Mesenchymal stem cell (in vitro differentiated cells and primary cell): ENCODE results near the gene NR2F1.

Experiments
- DNase-seq: peaks from one replicate; pipeline ENCODE4 v3.0.0-alpha.2; 2013
- H2AFZ ChIP-seq: one replicate; pipeline ENCODE4 v1.6.1; 2013; ENCODE audit warnings: low read depth, mild to moderate bottlenecking, control low read depth, inconsistent platforms, low read length, moderate library complexity
- H2AK5ac ChIP-seq: 2 replicates; pipeline ENCODE4 v1.6.1; 2013; ENCODE audit warnings: low read length, moderate library complexity, mild to moderate bottlenecking, inconsistent platforms; ENCODE audit not compliant: severe bottlenecking
- H2BK120ac ChIP-seq: one replicate; pipeline ENCODE4 v1.6.1; 2013; ENCODE audit warnings: low read depth, mild to moderate bottlenecking, inconsistent platforms, low read length, moderate library complexity
- H2BK12ac ChIP-seq, 2 experiments: one replicate each; pipeline ENCODE4 v1.6.1; 2013; ENCODE audit warnings: inconsistent platforms in 2 of 2, low read length in 2 of 2, mild to moderate bottlenecking in 2 of 2, moderate library complexity in 2 of 2, control low read depth in 1 of 2
- H2BK15ac ChIP-seq: one replicate; pipeline ENCODE4 v1.6.1; 2013; ENCODE audit warnings: mild to moderate bottlenecking, low read depth, inconsistent platforms; ENCODE audit not compliant: poor library complexity, severe bottlenecking
- H2BK5ac ChIP-seq: 2 replicates; pipeline ENCODE4 v1.6.1; 2013; ENCODE audit warnings: low read depth, mild to moderate bottlenecking, low read length, control low read depth, inconsistent platforms; ENCODE audit not compliant: poor library complexity, severe bottlenecking
- H3K14ac ChIP-seq, 2 experiments: one replicate each; pipeline ENCODE4 v1.6.1; 2013; ENCODE audit warnings: inconsistent platforms in 2 of 2, low read length in 2 of 2, control low read depth in 1 of 2, mild to moderate bottlenecking in 1 of 2, moderate library complexity in 1 of 2
- H3K18ac ChIP-seq, 2 experiments: one replicate each; pipeline ENCODE4 v1.6.1; 2013; ENCODE audit warnings: inconsistent platforms in 2 of 2, low read length in 2 of 2, control low read depth in 1 of 2, low read depth in 1 of 2, mild to moderate bottlenecking in 1 of 2
- H3K23ac ChIP-seq, 2 experiments: one replicate each; pipeline ENCODE4 v1.6.1; 2013; ENCODE audit warnings: inconsistent platforms in 2 of 2, low read length in 2 of 2, mild to moderate bottlenecking in 2 of 2, moderate library complexity in 2 of 2, control low read depth in 1 of 2
- H3K27ac ChIP-seq: 2 replicates; pipeline ENCODE4 v1.5.1; 2013; ENCODE audit warnings: mild to moderate bottlenecking, moderate library complexity, low read length, control low read depth, inconsistent platforms; ENCODE audit not compliant: poor library complexity, severe bottlenecking
- H3K27me3 ChIP-seq, 2 experiments: 2 replicates each; pipeline versions ENCODE4 v1.6.1 to v1.7.0; 2013; ENCODE audit warnings: low read length in 2 of 2, mild to moderate bottlenecking in 2 of 2, moderate library complexity in 2 of 2, control low read depth in 1 of 2, inconsistent platforms in 1 of 2; ENCODE audit not compliant: control insufficient read depth in 1 of 2, insufficient read depth in 1 of 2
- H3K36me3 ChIP-seq, 2 experiments: 2 replicates each; pipeline versions ENCODE4 v1.6.1 to v1.7.0; 2013; ENCODE audit warnings: low read length in 2 of 2, control low read depth in 1 of 2, inconsistent platforms in 1 of 2, low read depth in 1 of 2, mild to moderate bottlenecking in 1 of 2; ENCODE audit not compliant: insufficient read depth in 2 of 2, control insufficient read depth in 1 of 2
- H3K4ac ChIP-seq, 2 experiments: one replicate each; pipeline ENCODE4 v1.6.1; 2013; ENCODE audit warnings: inconsistent platforms in 2 of 2, low read length in 2 of 2, mild to moderate bottlenecking in 2 of 2, moderate library complexity in 2 of 2, control low read depth in 1 of 2, low read depth in 1 of 2
- H3K4me1 ChIP-seq: 2 replicates; pipeline ENCODE4 v1.6.1; 2013; ENCODE audit warnings: low read depth, low read length, control low read depth; ENCODE audit not compliant: control insufficient read depth, insufficient read depth
- H3K4me2 ChIP-seq: 2 replicates; pipeline ENCODE4 v1.6.1; 2013; ENCODE audit warnings: low read length, mild to moderate bottlenecking, inconsistent platforms; ENCODE audit not compliant: poor library complexity, severe bottlenecking
- H3K4me3 ChIP-seq, 2 experiments: 2 replicates each; pipeline versions ENCODE4 v1.5.1 to v1.7.0; 2013; ENCODE audit warnings: low read length in 2 of 2, mild to moderate bottlenecking in 2 of 2, control low read depth in 1 of 2, low read depth in 1 of 2; ENCODE audit not compliant: insufficient read depth in 1 of 2
- H3K79me1 ChIP-seq: replicated peaks from 2 replicates; pipeline ENCODE4 v1.6.1; 2013; ENCODE audit warnings: mild to moderate bottlenecking, control low read depth, low read length, inconsistent platforms; ENCODE audit not compliant: poor library complexity, severe bottlenecking
- H3K9ac ChIP-seq: 2 replicates; pipeline ENCODE4 v1.7.0; 2013; ENCODE audit warnings: mild to moderate bottlenecking, low read length, moderate library complexity
- H3K9me3 ChIP-seq: 2 replicates; pipeline ENCODE4 v1.7.0; 2013; ENCODE audit warnings: mild to moderate bottlenecking, low read length; ENCODE audit not compliant: control insufficient read depth
- H4K8ac ChIP-seq: one replicate; pipeline ENCODE4 v1.6.1; 2013; ENCODE audit warnings: inconsistent platforms, mild to moderate bottlenecking, low read length, moderate library complexity
- H4K91ac ChIP-seq: one replicate; pipeline ENCODE4 v1.6.1; 2013; ENCODE audit warnings: mild to moderate bottlenecking, low read length, inconsistent platforms
- WGBS: methylation state at CpG from one replicate; pipeline ENCODE4 v1.1.7; 2013; ENCODE audit warnings: mixed read lengths; 5-methylcytosine and 5-hydroxymethylcytosine counted together

Gene NR2F1

DNA sequence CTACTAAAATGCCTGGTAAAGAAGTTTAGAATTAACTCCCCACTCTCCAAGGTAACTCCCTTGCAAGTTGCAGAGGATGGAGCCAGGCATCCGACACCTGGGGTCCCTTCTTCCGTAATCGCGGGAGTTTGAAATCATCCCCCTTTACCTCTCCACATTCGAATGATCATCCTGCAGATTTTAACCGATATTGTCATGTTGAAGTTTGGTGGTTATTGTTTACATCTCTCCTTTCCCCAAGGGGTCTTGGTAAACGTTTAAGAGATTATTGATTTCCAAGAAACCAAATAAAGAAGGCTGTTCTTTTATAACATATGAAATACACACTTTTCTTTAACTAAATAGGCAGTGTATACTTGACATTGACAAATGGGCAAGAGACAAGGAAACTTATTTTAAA lies 26.7 kb downstream of the NR2F1 start:
- Histone ChIP-seq H3K36me3 (no peaks in the 10 kb centered on the region), H2AK5ac (no peak overlapping the region), H4K91ac (no peak overlapping the region), H2BK15ac (no peak overlapping the region), H3K18ac (no peak overlapping the region), H3K27me3 (peaks cover 63 to 85% of the 10 kb centered on the region in 2 experiments), H2AFZ (no peak overlapping the region), H3K4ac (no peak overlapping the region), H3K4me3 (no peak overlapping the region), H2BK120ac (no peak overlapping the region), H3K27ac (no peak overlapping the region), H3K9me3 (no peaks in the 10 kb centered on the region), H3K4me1 (peaks cover 11% of the 10 kb centered on the region), H2BK12ac (no peak overlapping the region), H3K79me1 (no peaks in the 10 kb centered on the region), H2BK5ac (no peak overlapping the region), H3K9ac (no peak overlapping the region), H4K8ac (no peak overlapping the region), H3K4me2 (no peak overlapping the region), H3K14ac (no peak overlapping the region), H3K23ac (no peak overlapping the region)
- no CpG with 5 or more reads among the region's 7 CpGs for WGBS
- no peak for DNase-seq

DNA sequence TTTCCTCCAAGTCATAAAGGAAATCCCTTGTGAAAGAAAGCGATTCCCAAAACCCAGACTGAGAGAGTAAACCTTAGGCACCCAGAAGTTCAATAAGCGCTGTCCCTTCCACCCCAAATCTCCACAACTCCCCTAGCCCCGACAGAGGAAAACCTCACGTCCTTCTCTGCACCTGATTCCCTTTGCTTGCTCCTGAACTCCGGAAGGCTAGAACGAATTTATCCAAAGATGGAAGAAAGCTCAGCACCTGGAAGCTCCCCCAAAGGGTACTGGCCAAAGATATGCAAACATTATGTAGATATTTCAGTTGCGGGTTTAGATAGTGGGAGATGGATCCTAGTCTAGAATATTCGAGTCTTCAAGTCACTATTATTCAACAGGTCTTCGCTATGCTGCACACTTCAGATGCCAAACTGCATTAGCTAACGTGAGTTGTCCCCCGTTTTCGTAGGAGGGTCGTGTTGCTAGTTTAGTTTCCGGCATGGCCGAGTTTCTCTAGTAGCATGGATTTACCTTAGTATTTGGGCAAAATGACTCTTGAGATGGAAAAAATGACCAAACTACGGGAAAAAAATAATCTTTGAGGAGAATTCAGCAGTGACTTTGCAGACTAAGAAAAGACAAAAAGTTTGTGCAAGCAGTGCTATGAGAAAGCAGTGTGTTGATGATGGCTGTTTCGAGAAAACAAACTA lies 27.7 kb downstream of the NR2F1 start:
- H3K18ac ChIP-seq: no peak overlapping the region
- H4K8ac ChIP-seq: no peak overlapping the region
- H3K27ac ChIP-seq: no peak overlapping the region
- DNase-seq: peak; percentile 21
- 11% methylated on average over 17 of the region's 17 CpGs for WGBS
- peaks cover 55 to 75% of the 10 kb centered on the region in 2 experiments for H3K27me3 ChIP-seq
- H2AFZ ChIP-seq: no peak overlapping the region
- H3K4me2 ChIP-seq: no peak overlapping the region
- H2BK5ac ChIP-seq: no peak overlapping the region
- H3K79me1 ChIP-seq: no peaks in the 10 kb centered on the region
- H3K4me1 ChIP-seq: peaks cover 11% of the 10 kb centered on the region
- no peak overlapping the region for H3K9ac ChIP-seq
- no peak overlapping the region for H3K4ac ChIP-seq
- no peak overlapping the region for H3K4me3 ChIP-seq
- H3K9me3 ChIP-seq: no peaks in the 10 kb centered on the region
- no peak overlapping the region for H3K23ac ChIP-seq
- H2AK5ac ChIP-seq: no peak overlapping the region
- no peak overlapping the region for H2BK120ac ChIP-seq
- H2BK15ac ChIP-seq: no peak overlapping the region
- H2BK12ac ChIP-seq: no peak overlapping the region
- H4K91ac ChIP-seq: no peak overlapping the region
- no peaks in the 10 kb centered on the region for H3K36me3 ChIP-seq
- no peak overlapping the region for H3K14ac ChIP-seq

GRCh38 chr5:93611273-93611975 lies 28.4 kb downstream of the NR2F1 start:
- H3K23ac ChIP-seq: no peak overlapping the region
- DNase-seq: no peak
- H2BK120ac ChIP-seq: no peak overlapping the region
- H3K18ac ChIP-seq: no peak overlapping the region
- peaks cover 11% of the 10 kb centered on the region for H3K4me1 ChIP-seq
- H4K91ac ChIP-seq: no peak overlapping the region
- no peaks in the 10 kb centered on the region for H3K9me3 ChIP-seq
- no peak overlapping the region for H3K4ac ChIP-seq
- H2BK12ac ChIP-seq: no peak overlapping the region
- H3K27me3 ChIP-seq: peaks cover 49 to 68% of the 10 kb centered on the region in 2 experiments
- H3K14ac ChIP-seq: no peak overlapping the region
- H2BK5ac ChIP-seq: no peak overlapping the region
- no peak overlapping the region for H2AFZ ChIP-seq
- 5% methylated on average over 9 of the region's 9 CpGs for WGBS
- H3K79me1 ChIP-seq: no peaks in the 10 kb centered on the region
- no peak overlapping the region for H4K8ac ChIP-seq
- no peak overlapping the region for H3K27ac ChIP-seq
- no peak overlapping the region for H3K9ac ChIP-seq
- peak overlapping the region in 1 of 2 experiments; percentile 35 for H3K4me3 ChIP-seq
- no peak overlapping the region for H2BK15ac ChIP-seq
- H3K4me2 ChIP-seq: peak overlapping the region; percentile 55
- H2AK5ac ChIP-seq: no peak overlapping the region
- no peaks in the 10 kb centered on the region for H3K36me3 ChIP-seq

- H3K4ac ChIP-seq: no peak overlapping the region
- peak overlapping the region in 1 of 2 experiments; percentile 35 for H3K4me3 ChIP-seq
- H3K23ac ChIP-seq: no peak overlapping the region
- H2BK12ac ChIP-seq: no peak overlapping the region
- no peak overlapping the region for H4K8ac ChIP-seq
- H3K4me2 ChIP-seq: peak overlapping the region; percentile 55
- H3K9me3 ChIP-seq: no peaks in the 10 kb centered on the region
- H3K27ac ChIP-seq: no peak overlapping the region
- H3K36me3 ChIP-seq: no peaks in the 10 kb centered on the region
- WGBS: 3% methylated on average over 26 of the region's 43 CpGs
- H3K9ac ChIP-seq: no peak overlapping the region
- H3K4me1 ChIP-seq: peaks cover 11% of the 10 kb centered on the region
- no peak overlapping the region for H2BK15ac ChIP-seq
- H3K14ac ChIP-seq: no peak overlapping the region
- no peak overlapping the region for H2AK5ac ChIP-seq
- H4K91ac ChIP-seq: no peak overlapping the region
- no peak overlapping the region for H3K18ac ChIP-seq
- no peaks in the 10 kb centered on the region for H3K79me1 ChIP-seq
- no peak overlapping the region for H2BK5ac ChIP-seq
- H3K27me3 ChIP-seq: peaks cover 49 to 63% of the 10 kb centered on the region in 2 experiments
- no peak overlapping the region for H2BK120ac ChIP-seq
- DNase-seq: peak; percentile 59
- no peak overlapping the region for H2AFZ ChIP-seq
These were observed 29.2 kb downstream of the NR2F1 start for GRCh38 chr5:93611976-93612854.
